Measurements from ENCODE around the gene TUBA1C. TPM values are rescaled to one million over a fixed set of nuclear protein-coding genes. Genes with fewer than 3 reads are reported as not detected.

Gene TUBA1C
- total RNA-seq, 4 donors from 2014 or later, result 129 to 190 (median 167) TPM

GRCh38 chr12:49322367-49322707 lies 57.5 kb downstream of the TUBA1C start:
- TF ChIP-seq EP300 (IDR thresholded peaks at IDR 0.05), result no peak
- no peak for TF ChIP-seq POLR2A (IDR thresholded peaks at IDR 0.05; ENCODE audit: low read depth)
- TF ChIP-seq CTCF (IDR thresholded peaks at IDR 0.05), result no peak
- TF ChIP-seq POLR2AphosphoS5 (IDR thresholded peaks at IDR 0.05), result no peak
- Histone ChIP-seq H3K9me3 (no peaks in the 10 kb centered on the region), H3K36me3 (no peaks in the 10 kb centered on the region), H3K4me1 (peaks cover 12 to 19% (median 14%) of the 10 kb centered on the region in 4 donors), H3K27ac (replicated peaks in 1 of 4) (peak overlapping the region; percentile 67 to 79 (median 73)), H3K4me3 (peak overlapping the region; percentile 59 to 77 (median 68)), H3K27me3 (no peaks in the 10 kb centered on the region)
- DNase-seq (ENCODE audit: extremely low spot score), result no peak
- intact Hi-C loops (cut with DNase I), result no loop called here
- 39% methylated on average over 12 of the region's 12 CpGs for WGBS

GRCh38 chr12:49322708-49323523 lies 58.0 kb downstream of the TUBA1C start, which contains the start of gene TROAP:
Gene TROAP (plus strand): TSS chr12:49323255. CDS start chr12:49323609, 354 bp downstream.
- H3K36me3 ChIP-seq, result no peaks in the 10 kb centered on the region
- whole genome bisulfite sequencing, result 2% methylated on average over 32 of the region's 65 CpGs
- TF ChIP-seq POLR2AphosphoS5 (IDR thresholded peaks at IDR 0.05) (peak; percentile 82), CTCF (IDR thresholded peaks at IDR 0.05) (peak in 1 of 3 experiments; percentile 14), POLR2A (IDR thresholded peaks at IDR 0.05; ENCODE audit: low read depth) (no peak), EP300 (IDR thresholded peaks at IDR 0.05) (no peak)
- H3K9me3 ChIP-seq, result no peaks in the 10 kb centered on the region
- DNase-seq (ENCODE audit: extremely low spot score), result peak; percentile 99
- H3K27me3 ChIP-seq, result no peaks in the 10 kb centered on the region
- H3K4me1 ChIP-seq, result peaks cover 12 to 19% (median 14%) of the 10 kb centered on the region in 4 donors
- peak within 1 kb of the TSS; percentile 59 to 77 (median 68) for H3K4me3 ChIP-seq
- intact Hi-C loops (cut with DNase I), result no loop called here
- H3K27ac ChIP-seq (replicated peaks in 1 of 4), result peak within 1 kb of the TSS; percentile 67 to 79 (median 73)

GRCh38 chr12:49323524-49324097 lies 58.7 kb downstream of the TUBA1C start:
- 6% methylated on average over 19 of the region's 19 CpGs for WGBS
- Histone ChIP-seq H3K9me3 (no peaks in the 10 kb centered on the region), H3K4me1 (peaks cover 12 to 19% (median 14%) of the 10 kb centered on the region in 4 donors), H3K4me3 (peak overlapping the region; percentile 59 to 77 (median 68)), H3K27ac (replicated peaks in 1 of 4) (no peak overlapping the region), H3K36me3 (no peaks in the 10 kb centered on the region), H3K27me3 (no peaks in the 10 kb centered on the region)
- intact Hi-C loops (cut with DNase I), result no loop called here
- no peak for TF ChIP-seq EP300 (IDR thresholded peaks at IDR 0.05)
- no peak for TF ChIP-seq POLR2A (IDR thresholded peaks at IDR 0.05; ENCODE audit: low read depth)
- DNase-seq (ENCODE audit: extremely low spot score), result no peak

Other genes starting within 250 kb of the TUBA1C start
- 10 to 100 TPM; 52.0 to 70.6 (median 64.3) TPM for gene PRKAG1, start 246.3 kb upstream of the TUBA1C start, total RNA-seq
- gene KMT2D, start 204.3 kb upstream of the TUBA1C start, total RNA-seq, result 10 to 100 TPM; 47.2 to 85.2 (median 76.2) TPM
- gene RHEBL1, start 195.1 kb upstream of the TUBA1C start, total RNA-seq, result under 1 TPM in 2 of 4 donors, not detected in 2; 0.40 to 0.97 TPM
- gene DHH, start 170.3 kb upstream of the TUBA1C start, total RNA-seq, result 1 to 10 TPM in 3 of 4 donors, under 1 TPM in 1; 0.66 to 3.0 (median 1.9) TPM
- gene LMBR1L, start 154.2 kb upstream of the TUBA1C start, total RNA-seq, result 10 to 100 TPM; 24.7 to 54.0 (median 34.3) TPM
- 1,000 to 10,000 TPM in 1 of 4 donors, 100 to 1,000 TPM in 3; 739 to 1,057 (median 846) TPM for gene TUBA1B, start 133.7 kb upstream of the TUBA1C start, total RNA-seq
- gene TUBA1A, start 76.0 kb upstream of the TUBA1C start, total RNA-seq, result 1,000 to 10,000 TPM in 2 of 4 donors, 100 to 1,000 TPM in 2; 534 to 1,110 (median 887) TPM
- 10 to 100 TPM in 3 of 4 donors, 1 to 10 TPM in 1; 9.9 to 24.5 (median 10.4) TPM for gene PRPH, start 30.1 kb downstream of the TUBA1C start, total RNA-seq
- gene TROAP, start 58.2 kb downstream of the TUBA1C start, total RNA-seq, result under 1 TPM in 2 of 4 donors, not detected in 2; 0.26 to 0.80 TPM
- gene C1QL4, start 72.1 kb downstream of the TUBA1C start, total RNA-seq, result not detected
- gene DNAJC22, start 81.8 kb downstream of the TUBA1C start, total RNA-seq, result under 1 TPM in 3 of 4 donors, not detected in 1; 0.17 to 0.34 (median 0.26) TPM
- 10 to 100 TPM in 3 of 4 donors, 1 to 10 TPM in 1; 9.5 to 16.6 (median 11.5) TPM for gene SPATS2, start 102.4 kb downstream of the TUBA1C start, total RNA-seq